HG03442 (cell line): ENCODE data around the gene PHTF1.

Experiments
- ATAC-seq: cut with Tn5 transposase; IDR thresholded peaks from one replicate; pipeline ENCODE4 v1.9.1; 2021; ENCODE audit warnings: mild to moderate bottlenecking, moderate library complexity; ENCODE audit not compliant: unreplicated experiment

The PHTF1 gene

GRCh38 chr1:113670650-113671049, 88.6 kb downstream of the PHTF1 start:
- ATAC-seq, result no peak

GRCh38 chr1:113669988-113670387, 89.3 kb downstream of the PHTF1 start:
- no peak for ATAC-seq

GRCh38 chr1:113666126-113666525, 93.2 kb downstream of the PHTF1 start:
- no peak for ATAC-seq

- no peak for ATAC-seq
Observed at GRCh38 chr1:113665071-113665470, 94.2 kb downstream of the PHTF1 start.

GRCh38 chr1:113663165-113663951, 95.9 kb downstream of the PHTF1 start:
- no peak for ATAC-seq

- no peak for ATAC-seq
Observed at GRCh38 chr1:113662101-113662500, 97.2 kb downstream of the PHTF1 start.

DNA sequence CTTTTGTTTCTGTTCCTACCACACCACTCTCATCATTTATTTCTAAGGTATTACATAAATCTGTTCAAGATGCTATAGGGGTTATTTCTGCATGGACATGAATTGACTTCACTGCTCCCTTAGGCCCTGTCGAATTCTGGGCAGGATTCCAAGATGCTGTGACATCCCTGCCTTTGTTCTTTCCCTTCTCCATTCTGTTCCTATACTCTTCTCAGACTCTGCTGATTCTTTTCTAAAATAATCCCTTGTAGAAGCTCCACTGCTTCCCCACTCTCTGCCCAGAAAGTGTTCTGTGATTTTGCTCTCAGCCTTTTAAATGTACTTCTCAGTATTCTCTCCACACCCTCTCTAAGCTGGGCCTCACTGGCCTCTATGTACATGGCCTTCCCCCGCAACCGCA, 99.2 kb downstream of the PHTF1 start:
- no peak for ATAC-seq

- no peak for ATAC-seq
Observed at GRCh38 chr1:113659556-113659955, 99.7 kb downstream of the PHTF1 start.

DNA sequence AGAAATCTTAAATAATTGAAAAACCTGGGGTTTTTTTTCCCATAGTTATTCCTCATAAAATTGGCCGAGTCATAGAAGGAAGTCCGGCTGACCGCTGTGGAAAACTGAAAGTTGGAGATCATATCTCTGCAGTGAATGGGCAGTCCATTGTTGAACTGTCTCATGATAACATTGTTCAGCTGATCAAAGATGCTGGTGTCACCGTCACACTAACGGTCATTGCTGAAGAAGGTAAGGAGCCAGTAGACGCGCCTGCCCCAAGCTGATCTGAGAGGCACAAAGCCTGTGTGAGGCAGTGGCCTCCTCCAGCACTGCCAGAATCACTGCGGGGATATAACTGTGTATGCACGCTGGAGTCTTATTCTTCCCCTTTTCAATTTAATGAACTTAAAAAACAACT, 100.3 kb downstream of the PHTF1 start:
- ATAC-seq, result no peak

GRCh38 chr1:113657556-113658063, 101.7 kb downstream of the PHTF1 start:
- no peak for ATAC-seq

DNA sequence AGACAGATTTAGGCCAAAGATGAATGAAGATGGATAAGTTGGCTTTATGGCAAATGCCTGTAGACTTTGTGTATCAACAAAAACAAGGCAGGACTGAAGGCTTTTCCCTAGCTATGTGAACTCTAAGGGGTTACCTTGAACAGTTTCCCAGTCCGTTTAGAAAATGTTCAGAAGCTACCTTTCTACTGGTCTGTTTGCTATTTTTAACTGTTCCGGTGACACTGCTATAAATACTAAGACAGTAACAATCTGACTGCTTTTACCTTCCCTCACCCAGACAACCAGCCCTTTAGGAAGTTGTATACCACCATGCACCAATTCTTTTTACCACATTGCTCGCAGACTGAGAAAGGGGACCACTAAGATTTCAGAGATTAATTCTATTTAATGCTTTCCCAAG, 102.2 kb downstream of the PHTF1 start:
- ATAC-seq, result no peak

GRCh38 chr1:113654883-113655282, 104.4 kb downstream of the PHTF1 start:
- ATAC-seq, result no peak

DNA sequence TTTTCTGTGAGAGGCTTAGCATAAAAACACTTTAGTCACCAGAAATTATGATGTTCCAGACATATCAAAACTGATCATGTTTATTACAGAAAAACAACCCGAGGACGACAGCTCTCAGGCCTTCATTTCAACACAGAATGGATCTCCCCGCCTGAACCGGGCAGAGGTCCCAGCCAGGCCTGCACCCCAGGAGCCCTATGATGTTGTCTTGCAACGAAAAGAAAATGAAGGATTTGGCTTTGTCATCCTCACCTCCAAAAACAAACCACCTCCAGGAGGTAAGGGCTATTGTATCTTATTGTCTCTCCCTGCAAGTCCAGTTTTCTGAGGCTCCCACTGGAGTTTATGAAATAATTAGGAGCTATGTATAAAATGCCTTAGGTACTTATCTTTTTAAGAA, 105.5 kb downstream of the PHTF1 start:
- ATAC-seq, result no peak

- ATAC-seq, result no peak
Observed at GRCh38 chr1:113652771-113653170, 106.5 kb downstream of the PHTF1 start.

GRCh38 chr1:113648478-113648877, 110.8 kb downstream of the PHTF1 start:
- ATAC-seq, result no peak

DNA sequence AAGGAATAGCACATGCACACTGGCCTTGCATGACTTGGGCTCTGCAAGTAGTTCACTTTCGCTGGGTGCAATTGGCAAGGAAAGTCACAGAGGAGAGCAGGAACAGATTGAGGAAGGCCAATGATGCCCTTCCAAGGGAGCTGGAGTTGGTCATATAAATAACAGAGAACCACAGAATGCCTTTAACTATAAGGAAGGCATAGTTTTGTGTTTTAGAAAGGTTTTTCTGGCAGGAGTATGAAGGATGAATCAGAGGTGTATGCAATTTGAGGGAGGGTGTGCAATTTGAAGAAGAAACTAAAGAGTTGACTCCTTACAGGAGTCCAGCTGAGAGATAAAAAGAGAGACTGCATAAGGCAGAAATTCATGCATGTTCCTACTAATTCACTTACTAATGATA, 112.1 kb downstream of the PHTF1 start:
- no peak for ATAC-seq
